ENCODE results near the gene DLK2. TPM values are rescaled to one million over a fixed set of nuclear protein-coding genes. Genes with fewer than 3 reads are reported as not detected.

The DLK2 gene
- total RNA-seq, 1 donor from 2014 or later, result 8.2 TPM

- FAIRE-seq, result peak; percentile 7
- Histone ChIP-seq H3K36me3 (ENCODE audit: control insufficient read depth, insufficient read depth, low read length) (no peaks in the 10 kb centered on the region), H3K27me3 (ENCODE audit: control insufficient read depth, insufficient read depth, low read length) (no peaks in the 10 kb centered on the region), H3K4me3 (ENCODE audit: low read depth, low read length) (no peak overlapping the region)
- DNase-seq (ENCODE audit: low read depth), result no peak
- no peak for TF ChIP-seq CTCF (IDR thresholded peaks at IDR 0.05; ENCODE audit: insufficient read depth, low read length, severe bottlenecking)
Measured at GRCh38 chr6:43401730-43402129, 53.6 kb downstream of the DLK2 start.

Other genes with a start within 250 kb of the DLK2 start
- gene DNPH1, start 226.1 kb downstream of the DLK2 start, total RNA-seq, result 59.8 and 75.4 TPM in 2 replicates
- gene TTBK1, start 212.1 kb downstream of the DLK2 start, total RNA-seq, result not detected in 2 replicates
- not detected in 2 replicates for gene SLC22A7, start 157.3 kb downstream of the DLK2 start, total RNA-seq
- gene CRIP3, start 146.7 kb downstream of the DLK2 start, total RNA-seq, result not detected in 2 replicates
- 1.8 and 2.1 TPM in 2 replicates for gene ZNF318, start 85.9 kb downstream of the DLK2 start, total RNA-seq
- 9.7 and 11.0 TPM in 2 replicates for gene ABCC10, start 28.0 kb downstream of the DLK2 start, total RNA-seq
- gene TJAP1, start 22.0 kb upstream of the DLK2 start, total RNA-seq, result 6.1 and 6.6 TPM in 2 replicates
- gene LRRC73, start 54.8 kb upstream of the DLK2 start, total RNA-seq, result 0.13 and 0.26 TPM in 2 replicates
- 62.3 and 83.2 TPM in 2 replicates for gene YIPF3, start 61.4 kb upstream of the DLK2 start, total RNA-seq
- gene POLR1C, start 61.5 kb upstream of the DLK2 start, total RNA-seq, result 25.5 and 38.2 TPM in 2 replicates
- gene XPO5, start 120.5 kb upstream of the DLK2 start, total RNA-seq, result 35.8 and 43.1 TPM in 2 replicates
- 17.4 and 24.3 TPM in 2 replicates for gene POLH, start 120.6 kb upstream of the DLK2 start, total RNA-seq
- 176 and 273 TPM in 2 replicates for gene GTPBP2, start 173.7 kb upstream of the DLK2 start, total RNA-seq
- 21.5 and 27.9 TPM in 2 replicates for gene MAD2L1BP, start 180.3 kb upstream of the DLK2 start, total RNA-seq
- under 0.01 and 0.13 TPM in 2 replicates for gene RSPH9, start 189.5 kb upstream of the DLK2 start, total RNA-seq
- 79.5 and 94.3 TPM in 2 replicates for gene MRPS18A, start 232.2 kb upstream of the DLK2 start, total RNA-seq